ENCODE data around the gene FANCL.
"Not testable (repeated sequence)": the region's sequence is repeated elsewhere in the genome, so short reads cannot be mapped to it uniquely, and the experiment has no call there.

FANCL gene

DNA sequence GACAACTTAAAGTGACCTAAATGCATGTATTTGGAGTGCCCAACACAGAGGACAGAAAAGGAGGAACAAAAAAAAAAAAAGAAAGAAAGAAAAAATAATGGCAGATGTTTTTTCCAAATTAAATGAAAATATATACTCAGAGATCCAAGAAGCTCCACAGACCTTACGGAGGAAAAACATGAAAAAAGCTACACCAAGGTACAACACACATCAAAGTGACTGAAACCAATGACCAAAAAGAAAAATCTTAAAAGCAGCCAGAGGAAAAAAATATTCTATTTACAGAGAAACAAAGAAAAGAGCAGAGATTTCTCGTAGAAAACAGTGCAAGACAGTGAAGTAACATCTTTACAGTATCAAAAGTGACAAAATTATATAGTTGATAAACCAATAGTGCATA lies 5.1 kb downstream of the FANCL start:
- ChIA-PET POLR2A (no interaction called here), CTCF (no interaction called here)
- no peak for DNase-seq (ENCODE audit: extremely low spot score)

DNA sequence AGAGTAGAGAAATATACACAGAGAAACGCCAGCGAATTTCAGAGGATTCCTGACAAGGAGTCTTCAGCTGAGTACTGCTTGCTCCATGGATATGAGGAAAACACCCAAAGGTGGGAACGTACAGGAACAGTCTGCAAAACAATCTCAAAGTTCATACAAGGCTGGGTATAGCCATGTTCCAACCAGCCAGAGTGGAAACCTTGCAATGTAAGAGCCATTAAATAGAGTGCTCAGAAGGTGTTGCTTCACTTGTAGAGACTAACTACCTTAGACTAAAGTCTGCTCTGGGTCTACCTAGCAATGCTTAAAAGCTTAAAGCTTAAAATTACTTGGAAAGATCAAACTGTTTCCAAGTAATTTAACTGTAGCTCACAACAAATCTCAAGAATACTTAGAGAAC lies 6.0 kb downstream of the FANCL start:
- CTCF ChIA-PET = no interaction called here
- POLR2A ChIA-PET = no interaction called here
- DNase-seq (ENCODE audit: extremely low spot score) = no peak
- TF ChIP-seq FOXM1 (IDR thresholded peaks at IDR 0.05; ENCODE audit: borderline replicate concordance) = no peak
- TF ChIP-seq FOXA1 (IDR thresholded peaks at IDR 0.05) = no peak
- no peak for TF ChIP-seq HDGF (IDR thresholded peaks at IDR 0.05; ENCODE audit: borderline replicate concordance)
- TF ChIP-seq LEF1 (IDR thresholded peaks at IDR 0.05; ENCODE audit: borderline replicate concordance) = no peak
- no peak for TF ChIP-seq ZNF384 (IDR thresholded peaks at IDR 0.05)
- no peak for TF ChIP-seq FOXK2 (IDR thresholded peaks at IDR 0.05)
- TF ChIP-seq BHLHE40 (IDR thresholded peaks at IDR 0.05; ENCODE audit: borderline replicate concordance) = no peak
- no peak for TF ChIP-seq SUZ12 (IDR thresholded peaks at IDR 0.05)
- no peak for TF ChIP-seq TARDBP (IDR thresholded peaks at IDR 0.05)
- TF ChIP-seq CTBP1 (IDR thresholded peaks at IDR 0.05; ENCODE audit: borderline replicate concordance) = no peak

More for the DNA sequence above, 5.1 kb downstream of the FANCL start:
- TF ChIP-seq NFRKB (IDR thresholded peaks at IDR 0.05) (no peak), L3MBTL2 (conservative IDR thresholded peaks at IDR 0.05) (no peak), BHLHE40 (IDR thresholded peaks at IDR 0.05; ENCODE audit: borderline replicate concordance) (no peak)
- TF ChIP-seq, protein P1, sequence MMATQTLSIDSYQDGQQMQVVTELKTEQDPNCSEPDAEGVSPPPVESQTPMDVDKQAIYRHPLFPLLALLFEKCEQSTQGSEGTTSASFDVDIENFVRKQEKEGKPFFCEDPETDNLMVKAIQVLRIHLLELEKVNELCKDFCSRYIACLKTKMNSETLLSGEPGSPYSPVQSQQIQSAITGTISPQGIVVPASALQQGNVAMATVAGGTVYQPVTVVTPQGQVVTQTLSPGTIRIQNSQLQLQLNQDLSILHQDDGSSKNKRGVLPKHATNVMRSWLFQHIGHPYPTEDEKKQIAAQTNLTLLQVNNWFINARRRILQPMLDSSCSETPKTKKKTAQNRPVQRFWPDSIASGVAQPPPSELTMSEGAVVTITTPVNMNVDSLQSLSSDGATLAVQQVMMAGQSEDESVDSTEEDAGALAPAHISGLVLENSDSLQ (IDR thresholded peaks at IDR 0.05) = no peak

DNA sequence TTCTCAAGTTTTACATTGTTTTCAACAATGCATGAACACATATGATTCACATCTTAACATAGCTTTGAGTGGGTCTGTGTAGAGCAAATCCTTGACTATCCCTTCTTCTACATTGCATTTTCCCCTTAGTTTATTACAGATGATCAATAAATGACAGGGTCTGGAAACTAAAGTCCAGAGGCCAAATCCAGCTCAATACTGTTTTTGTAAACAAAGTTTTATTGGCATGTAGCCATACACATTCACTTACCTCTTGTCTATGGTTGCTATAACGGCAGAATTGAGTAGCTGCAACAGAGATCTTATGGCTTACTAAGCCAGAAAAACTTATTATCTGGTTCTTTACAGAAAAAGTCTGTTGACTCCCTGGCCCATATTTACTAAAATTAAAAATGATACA lies 12.8 kb downstream of the FANCL start:
- TF ChIP-seq SUZ12 (IDR thresholded peaks at IDR 0.05) (no peak), CTBP1 (IDR thresholded peaks at IDR 0.05; ENCODE audit: borderline replicate concordance) (no peak)
- ChIA-PET POLR2A (no interaction called here), CTCF (no interaction called here)
- no peak for DNase-seq (ENCODE audit: extremely low spot score)

DNA sequence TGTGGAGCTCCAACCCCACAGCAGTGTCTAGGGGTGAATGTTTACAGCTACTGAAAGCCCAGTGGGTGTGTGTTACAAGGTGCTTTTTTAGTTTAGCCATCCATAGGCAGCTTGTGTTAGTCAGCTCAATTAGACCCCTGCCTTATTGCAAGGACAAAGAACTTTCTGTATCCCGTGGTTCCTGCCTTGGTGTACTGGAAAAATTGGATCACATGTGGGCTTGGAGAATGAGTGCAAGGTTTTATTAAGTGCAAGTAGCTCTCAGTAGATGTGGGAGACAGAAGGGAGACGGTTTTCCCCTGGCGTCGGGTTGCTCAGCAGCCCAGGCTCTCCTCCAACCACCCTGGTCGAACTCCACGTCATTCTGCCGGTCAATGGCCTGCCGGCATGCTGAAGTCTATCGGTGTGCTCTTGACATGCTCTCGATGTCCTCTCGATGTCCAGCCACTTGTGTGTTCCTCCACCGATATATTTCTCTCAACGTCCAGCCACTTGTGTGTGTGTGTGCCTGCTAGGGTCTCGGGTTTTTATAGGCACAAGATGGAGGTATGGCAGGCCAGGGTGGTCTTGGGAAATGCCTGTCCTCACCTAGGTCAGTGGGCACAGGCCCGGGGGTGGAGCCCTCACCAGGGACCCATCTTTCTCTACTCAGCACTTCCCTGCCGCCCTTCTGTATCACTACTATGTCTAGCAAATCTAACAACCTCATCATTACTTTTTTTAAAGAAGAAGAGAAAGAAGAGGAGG lies 13.8 kb downstream of the FANCL start:
- CTCF ChIA-PET = interaction anchor here (0.6 kb wide), 1 partner anchor 31 kb away, joined by 4 read pairs; no protein-coding TSS in a partner anchor
- no peak for TF ChIP-seq ELF4 (IDR thresholded peaks at IDR 0.05)
- no peak for TF ChIP-seq FOXM1 (IDR thresholded peaks at IDR 0.05; ENCODE audit: borderline replicate concordance)
- no peak for TF ChIP-seq CTBP1 (IDR thresholded peaks at IDR 0.05; ENCODE audit: borderline replicate concordance)
- TF ChIP-seq TARDBP (IDR thresholded peaks at IDR 0.05) = no peak
- TF ChIP-seq L3MBTL2 (conservative IDR thresholded peaks at IDR 0.05) = no peak
- TF ChIP-seq FOXK2 (IDR thresholded peaks at IDR 0.05) = no peak
- no peak for TF ChIP-seq ZNF384 (IDR thresholded peaks at IDR 0.05)
- TF ChIP-seq HDGF (IDR thresholded peaks at IDR 0.05; ENCODE audit: borderline replicate concordance) = no peak
- no peak for DNase-seq (ENCODE audit: extremely low spot score)
- POLR2A ChIA-PET = interaction anchor here (1.1 kb wide), 1 partner anchor 181 kb away, joined by 3 read pairs; the partner anchor contains the start of gene VRK2

DNA sequence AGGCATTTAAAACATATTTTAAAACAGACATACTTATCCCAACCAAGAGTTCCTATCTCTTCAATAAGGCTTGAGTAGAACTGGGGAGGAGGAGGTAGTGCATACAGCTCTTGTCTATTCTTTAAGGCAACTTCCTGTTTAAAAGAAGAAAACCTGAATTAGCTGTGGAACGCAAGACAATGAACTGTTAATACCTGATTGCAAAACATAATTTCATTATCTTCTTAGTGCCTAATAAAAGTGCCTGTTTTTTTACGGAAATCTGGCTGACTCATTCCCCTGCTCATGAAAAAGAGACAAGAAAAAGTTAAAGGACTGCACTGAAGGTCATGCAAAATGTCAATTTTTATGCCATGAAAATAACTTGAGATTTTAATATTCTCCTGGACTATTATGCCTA lies 19.2 kb downstream of the FANCL start:
- ChIA-PET POLR2A (no interaction called here), CTCF (no interaction called here)
- TF ChIP-seq CTBP1 (IDR thresholded peaks at IDR 0.05; ENCODE audit: borderline replicate concordance) (no peak), BHLHE40 (IDR thresholded peaks at IDR 0.05; ENCODE audit: borderline replicate concordance) (no peak), HDGF (IDR thresholded peaks at IDR 0.05; ENCODE audit: borderline replicate concordance) (no peak), FOXK2 (IDR thresholded peaks at IDR 0.05) (no peak), ZNF384 (IDR thresholded peaks at IDR 0.05) (no peak), FOXA1 (IDR thresholded peaks at IDR 0.05) (no peak), SUZ12 (IDR thresholded peaks at IDR 0.05) (no peak), LEF1 (IDR thresholded peaks at IDR 0.05; ENCODE audit: borderline replicate concordance) (no peak), NFRKB (IDR thresholded peaks at IDR 0.05) (no peak), FOXM1 (IDR thresholded peaks at IDR 0.05; ENCODE audit: borderline replicate concordance) (no peak), SP1 (IDR thresholded peaks at IDR 0.05) (no peak), ELF4 (IDR thresholded peaks at IDR 0.05) (no peak), TARDBP (IDR thresholded peaks at IDR 0.05) (no peak), L3MBTL2 (conservative IDR thresholded peaks at IDR 0.05) (no peak)
- TF ChIP-seq, protein P1 (IDR thresholded peaks at IDR 0.05) = no peak
- no peak for DNase-seq (ENCODE audit: extremely low spot score)

DNA sequence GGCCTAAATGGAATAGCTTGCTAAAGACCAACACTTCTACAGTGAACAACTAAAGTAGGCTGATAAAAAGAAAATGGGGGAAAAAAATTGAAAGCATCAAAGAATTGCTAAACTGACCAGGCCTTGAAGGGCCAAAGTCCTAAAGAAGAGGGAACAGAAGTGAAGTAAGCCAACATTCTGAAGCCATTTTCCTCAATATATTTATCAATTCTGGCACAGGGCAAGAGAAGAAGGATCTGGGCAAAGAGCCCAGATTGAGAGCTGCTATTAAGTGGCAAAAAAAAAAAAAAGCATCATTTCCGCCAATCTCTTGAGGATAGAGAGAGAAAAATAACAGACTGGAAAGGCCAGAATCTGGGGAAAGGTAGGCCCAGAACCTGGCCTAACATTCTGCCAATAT lies 25.7 kb downstream of the FANCL start:
- no peak for DNase-seq (ENCODE audit: extremely low spot score)
- ChIA-PET POLR2A (no interaction called here), CTCF (no interaction called here)
- TF ChIP-seq SUZ12 (IDR thresholded peaks at IDR 0.05) (no peak), FOXM1 (IDR thresholded peaks at IDR 0.05; ENCODE audit: borderline replicate concordance) (no peak), BHLHE40 (IDR thresholded peaks at IDR 0.05; ENCODE audit: borderline replicate concordance) (no peak), ARNT (IDR thresholded peaks at IDR 0.05) (no peak), ZNF384 (IDR thresholded peaks at IDR 0.05) (no peak), HDGF (IDR thresholded peaks at IDR 0.05; ENCODE audit: borderline replicate concordance) (no peak), FOXA1 (IDR thresholded peaks at IDR 0.05) (no peak), ELF4 (IDR thresholded peaks at IDR 0.05) (no peak), CTBP1 (IDR thresholded peaks at IDR 0.05; ENCODE audit: borderline replicate concordance) (no peak), L3MBTL2 (conservative IDR thresholded peaks at IDR 0.05) (no peak), FOXK2 (IDR thresholded peaks at IDR 0.05) (no peak), NFRKB (IDR thresholded peaks at IDR 0.05) (no peak), LEF1 (IDR thresholded peaks at IDR 0.05; ENCODE audit: borderline replicate concordance) (no peak), SP1 (IDR thresholded peaks at IDR 0.05) (no peak), TARDBP (IDR thresholded peaks at IDR 0.05) (no peak)
- TF ChIP-seq, protein P1 (IDR thresholded peaks at IDR 0.05) = no peak

DNA sequence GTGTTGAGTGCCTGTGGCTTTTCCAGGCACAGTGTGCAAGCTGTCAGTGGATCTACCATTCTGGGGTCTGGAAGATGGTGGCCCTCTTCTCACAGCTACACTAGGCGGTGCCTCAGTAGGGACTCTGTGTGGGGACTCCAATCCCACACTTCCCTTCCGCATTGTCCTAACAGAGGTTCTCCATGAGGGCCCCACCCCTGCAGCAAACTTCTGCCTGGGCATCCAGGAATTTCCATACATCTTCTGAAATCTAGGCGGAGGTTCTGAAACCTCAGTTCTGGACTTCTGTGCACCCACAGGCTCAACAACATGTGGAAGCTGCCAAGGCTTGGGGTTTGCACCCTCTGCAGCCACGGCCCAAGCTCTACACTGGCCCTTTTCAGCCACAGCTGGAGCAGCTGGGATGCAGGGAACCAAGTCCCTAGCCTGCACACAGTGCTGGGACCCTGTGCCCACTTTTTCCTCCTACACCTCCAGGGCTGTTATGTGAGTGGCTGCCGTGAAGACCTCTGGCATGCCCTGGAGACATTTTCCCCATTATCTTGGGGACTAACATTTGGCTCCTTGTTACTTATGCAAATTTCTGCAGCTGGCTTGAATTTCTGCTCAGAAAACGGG lies 30.1 kb downstream of the FANCL start:
- POLR2A ChIA-PET, CTCF ChIA-PET: not testable (repeated sequence)

More for the DNA sequence above, 30.1 kb downstream of the FANCL start:
- DNase-seq (ENCODE audit: extremely low spot score) = not testable (repeated sequence)
